WTC11 (cell line): ENCODE measurements around the gene NUP62. TPM values are rescaled to one million over a fixed set of nuclear protein-coding genes. Genes with fewer than 3 reads are reported as not detected.

Source experiments
- ATAC-seq: fragments of 200-7000 bp; cut with Tn5 transposase; 2 replicates; pipeline ENCODE4 v1.10.0; 2021; ENCODE audit warnings: mild to moderate bottlenecking, moderate library complexity
- CTCF ChIA-PET: fragments of 300-600 bp; sonication (Branson Sonifier 250); formaldehyde crosslinking; loops from one replicate; lab custom pipeline; 2021; ENCODE audit warnings: antibody characterized with exemption; lab: Charles Lee
- POLR2A ChIA-PET: fragments of 350-600 bp; sonication (Branson Sonifier 250); formaldehyde crosslinking; loops from one replicate; lab custom pipeline; 2021; ENCODE audit warnings: antibody characterized with exemption; lab: Charles Lee
- DNase-seq: peaks from one replicate; pipeline ENCODE4 v3.0.0; 2021; ENCODE audit warnings: low spot score
- H3K27ac Mint-ChIP-seq: 2 replicates; pipeline ENCODE4 v1.8.0; 2021; ENCODE audit warnings: mixed read lengths
- H3K27me3 Mint-ChIP-seq: 2 replicates; pipeline ENCODE4 v1.8.0; 2021; ENCODE audit warnings: low read depth, mild to moderate bottlenecking, moderate library complexity, mixed read lengths
- H3K36me3 Mint-ChIP-seq: 2 replicates; pipeline ENCODE4 v1.8.0; 2021; ENCODE audit warnings: mixed read lengths
- H3K4me1 Mint-ChIP-seq: 2 replicates; pipeline ENCODE4 v1.8.0; 2022; ENCODE audit warnings: mixed read lengths
- H3K4me3 Mint-ChIP-seq: 2 replicates; pipeline ENCODE4 v1.8.0; 2021; ENCODE audit warnings: mild to moderate bottlenecking, moderate library complexity, mixed read lengths
- H3K9me3 Mint-ChIP-seq: 2 replicates; pipeline ENCODE4 v1.8.0; 2021; ENCODE audit warnings: mixed read lengths
- E2F1 ChIP-seq: sonication (generic); formaldehyde crosslinking; IDR thresholded peaks from 2 replicates; pipeline ENCODE4 v1.8.0; 2022; ENCODE audit warnings: mild to moderate bottlenecking, missing genetic modification reagents
- E2F4 ChIP-seq: sonication (generic); formaldehyde crosslinking; IDR thresholded peaks from 2 replicates; pipeline ENCODE4 v1.8.1; 2022; ENCODE audit warnings: low read depth, mild to moderate bottlenecking, moderate library complexity, missing genetic modification reagents, borderline replicate concordance
- EMX1 ChIP-seq: fragments of 250-450 bp; sonication (Bioruptor Pico); IDR thresholded peaks from 2 replicates; pipeline ENCODE4 v1.8.0; 2021; ENCODE audit warnings: mild to moderate bottlenecking
- FOXK1 ChIP-seq: sonication (generic); formaldehyde crosslinking; IDR thresholded peaks from 2 replicates; pipeline ENCODE4 v1.8.0; 2022; ENCODE audit warnings: mild to moderate bottlenecking, moderate library complexity, missing genetic modification reagents
- IRF1 ChIP-seq: sonication (generic); formaldehyde crosslinking; IDR thresholded peaks from 2 replicates; pipeline ENCODE4 v1.8.0; 2023; ENCODE audit warnings: missing genetic modification reagents
- NFATC4 ChIP-seq: fragments of 250-450 bp; sonication (Bioruptor Pico); IDR thresholded peaks from 2 replicates; pipeline ENCODE4 v1.9.0; 2021; ENCODE audit warnings: mild to moderate bottlenecking
- NFYB ChIP-seq: sonication (generic); formaldehyde crosslinking; conservative IDR thresholded peaks from 2 replicates; pipeline ENCODE4 v1.8.0; 2022; ENCODE audit warnings: low read depth, missing genetic modification reagents
- PRDM15 ChIP-seq: sonication (generic); formaldehyde crosslinking; IDR thresholded peaks from 2 replicates; pipeline ENCODE4 v1.8.0; 2022; ENCODE audit warnings: missing genetic modification reagents
- SOX15 ChIP-seq: fragments of 250-450 bp; sonication (Bioruptor Pico); IDR thresholded peaks from 2 replicates; pipeline ENCODE4 v1.9.0; 2021; ENCODE audit warnings: mild to moderate bottlenecking
- USF1 ChIP-seq: sonication (generic); formaldehyde crosslinking; IDR thresholded peaks from 2 replicates; pipeline ENCODE4 v1.8.0; 2022; ENCODE audit warnings: mild to moderate bottlenecking, missing genetic modification reagents
- total RNA-seq: library from RNA; stranded (reverse); gene quantifications from 3 replicates; pipeline ENCODE4 v1.2.3, GENCODE V29; 2021
- TF ChIP-seq, protein P1 (sequence below): sonication (generic); formaldehyde crosslinking; conservative IDR thresholded peaks from 2 replicates; pipeline ENCODE4 v1.8.1; 2023; ENCODE audit warnings: mild to moderate bottlenecking, low read depth, missing genetic modification reagents, moderate library complexity
- TF ChIP-seq, protein P2 (sequence below): sonication (generic); formaldehyde crosslinking; IDR thresholded peaks from 2 replicates; pipeline ENCODE4 v1.8.1; 2023; ENCODE audit warnings: mild to moderate bottlenecking, moderate library complexity, missing genetic modification reagents
- TF ChIP-seq, protein P3 (sequence below): fragments of 250-450 bp; sonication (Bioruptor Pico); IDR thresholded peaks from 2 replicates; pipeline ENCODE4 v1.8.0; 2021; ENCODE audit warnings: mild to moderate bottlenecking
- TF ChIP-seq, protein P4 (sequence below): sonication (generic); formaldehyde crosslinking; IDR thresholded peaks from 2 replicates; pipeline ENCODE4 v1.8.1; 2023; ENCODE audit warnings: mild to moderate bottlenecking, missing genetic modification reagents, moderate library complexity

Gene NUP62
- total RNA-seq, 1 experiment from 2014 or later: 87.1 TPM

- Mint-ChIP-seq H3K36me3 (peaks cover 71% of the 10 kb centered on the region), H3K4me1 (peaks cover 16% of the 10 kb centered on the region), H3K27me3 (no peaks in the 10 kb centered on the region), H3K27ac (no peak overlapping the region), H3K4me3 (no peak overlapping the region), H3K9me3 (peaks cover 6% of the 10 kb centered on the region)
- ChIA-PET CTCF (no interaction called here), POLR2A (no interaction called here)
- TF ChIP-seq SOX15 (CRISPR knock-in tag) (no peak), PRDM15 (no peak), NFATC4 (CRISPR knock-in tag) (no peak), FOXK1 (CRISPR knock-in tag) (no peak)
- TF ChIP-seq, protein P1, sequence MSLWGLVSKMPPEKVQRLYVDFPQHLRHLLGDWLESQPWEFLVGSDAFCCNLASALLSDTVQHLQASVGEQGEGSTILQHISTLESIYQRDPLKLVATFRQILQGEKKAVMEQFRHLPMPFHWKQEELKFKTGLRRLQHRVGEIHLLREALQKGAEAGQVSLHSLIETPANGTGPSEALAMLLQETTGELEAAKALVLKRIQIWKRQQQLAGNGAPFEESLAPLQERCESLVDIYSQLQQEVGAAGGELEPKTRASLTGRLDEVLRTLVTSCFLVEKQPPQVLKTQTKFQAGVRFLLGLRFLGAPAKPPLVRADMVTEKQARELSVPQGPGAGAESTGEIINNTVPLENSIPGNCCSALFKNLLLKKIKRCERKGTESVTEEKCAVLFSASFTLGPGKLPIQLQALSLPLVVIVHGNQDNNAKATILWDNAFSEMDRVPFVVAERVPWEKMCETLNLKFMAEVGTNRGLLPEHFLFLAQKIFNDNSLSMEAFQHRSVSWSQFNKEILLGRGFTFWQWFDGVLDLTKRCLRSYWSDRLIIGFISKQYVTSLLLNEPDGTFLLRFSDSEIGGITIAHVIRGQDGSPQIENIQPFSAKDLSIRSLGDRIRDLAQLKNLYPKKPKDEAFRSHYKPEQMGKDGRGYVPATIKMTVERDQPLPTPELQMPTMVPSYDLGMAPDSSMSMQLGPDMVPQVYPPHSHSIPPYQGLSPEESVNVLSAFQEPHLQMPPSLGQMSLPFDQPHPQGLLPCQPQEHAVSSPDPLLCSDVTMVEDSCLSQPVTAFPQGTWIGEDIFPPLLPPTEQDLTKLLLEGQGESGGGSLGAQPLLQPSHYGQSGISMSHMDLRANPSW: no peak
- TF ChIP-seq, protein P2, sequence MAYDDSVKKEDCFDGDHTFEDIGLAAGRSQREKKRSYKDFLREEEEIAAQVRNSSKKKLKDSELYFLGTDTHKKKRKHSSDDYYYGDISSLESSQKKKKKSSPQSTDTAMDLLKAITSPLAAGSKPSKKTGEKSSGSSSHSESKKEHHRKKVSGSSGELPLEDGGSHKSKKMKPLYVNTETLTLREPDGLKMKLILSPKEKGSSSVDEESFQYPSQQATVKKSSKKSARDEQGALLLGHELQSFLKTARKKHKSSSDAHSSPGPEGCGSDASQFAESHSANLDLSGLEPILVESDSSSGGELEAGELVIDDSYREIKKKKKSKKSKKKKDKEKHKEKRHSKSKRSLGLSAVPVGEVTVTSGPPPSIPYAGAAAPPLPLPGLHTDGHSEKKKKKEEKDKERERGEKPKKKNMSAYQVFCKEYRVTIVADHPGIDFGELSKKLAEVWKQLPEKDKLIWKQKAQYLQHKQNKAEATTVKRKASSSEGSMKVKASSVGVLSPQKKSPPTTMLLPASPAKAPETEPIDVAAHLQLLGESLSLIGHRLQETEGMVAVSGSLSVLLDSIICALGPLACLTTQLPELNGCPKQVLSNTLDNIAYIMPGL (CRISPR knock-in tag): no peak
- TF ChIP-seq, protein P3, sequence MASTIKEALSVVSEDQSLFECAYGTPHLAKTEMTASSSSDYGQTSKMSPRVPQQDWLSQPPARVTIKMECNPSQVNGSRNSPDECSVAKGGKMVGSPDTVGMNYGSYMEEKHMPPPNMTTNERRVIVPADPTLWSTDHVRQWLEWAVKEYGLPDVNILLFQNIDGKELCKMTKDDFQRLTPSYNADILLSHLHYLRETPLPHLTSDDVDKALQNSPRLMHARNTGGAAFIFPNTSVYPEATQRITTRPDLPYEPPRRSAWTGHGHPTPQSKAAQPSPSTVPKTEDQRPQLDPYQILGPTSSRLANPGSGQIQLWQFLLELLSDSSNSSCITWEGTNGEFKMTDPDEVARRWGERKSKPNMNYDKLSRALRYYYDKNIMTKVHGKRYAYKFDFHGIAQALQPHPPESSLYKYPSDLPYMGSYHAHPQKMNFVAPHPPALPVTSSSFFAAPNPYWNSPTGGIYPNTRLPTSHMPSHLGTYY (CRISPR knock-in tag): no peak
- no peak for ATAC-seq
- no peak for DNase-seq
Measured at GRCh38 chr19:49911381-49912145, 17.7 kb downstream of the NUP62 start.

GRCh38 chr19:49910179-49910578, 19.1 kb downstream of the NUP62 start:
- ChIA-PET POLR2A (interaction anchor here (1.3 kb wide), 1 partner anchor 20 kb away, joined by 4 read pairs; no protein-coding TSS in a partner anchor), CTCF (interaction anchor here (0.5 kb wide), 1 partner anchor 78 kb away, joined by 3 read pairs; no protein-coding TSS in a partner anchor)
- ATAC-seq (no peak), DNase-seq (no peak)
- Mint-ChIP-seq H3K36me3 (peaks cover 67% of the 10 kb centered on the region), H3K27me3 (no peaks in the 10 kb centered on the region), H3K4me3 (no peak overlapping the region), H3K27ac (peak overlapping the region; percentile 65; the same call in 1 of the 2 replicates), H3K9me3 (peaks cover 1% of the 10 kb centered on the region), H3K4me1 (peaks cover 20% of the 10 kb centered on the region)
- TF ChIP-seq, protein P4, sequence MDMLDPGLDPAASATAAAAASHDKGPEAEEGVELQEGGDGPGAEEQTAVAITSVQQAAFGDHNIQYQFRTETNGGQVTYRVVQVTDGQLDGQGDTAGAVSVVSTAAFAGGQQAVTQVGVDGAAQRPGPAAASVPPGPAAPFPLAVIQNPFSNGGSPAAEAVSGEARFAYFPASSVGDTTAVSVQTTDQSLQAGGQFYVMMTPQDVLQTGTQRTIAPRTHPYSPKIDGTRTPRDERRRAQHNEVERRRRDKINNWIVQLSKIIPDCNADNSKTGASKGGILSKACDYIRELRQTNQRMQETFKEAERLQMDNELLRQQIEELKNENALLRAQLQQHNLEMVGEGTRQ: no peak
- TF ChIP-seq USF1 (CRISPR knock-in tag) (no peak), NFYB (CRISPR knock-in tag) (no peak), E2F1 (CRISPR knock-in tag) (no peak), SOX15 (CRISPR knock-in tag) (no peak), E2F4 (CRISPR knock-in tag) (no peak), EMX1 (CRISPR knock-in tag) (no peak), IRF1 (CRISPR knock-in tag) (no peak)
- TF ChIP-seq, protein P3 (CRISPR knock-in tag): no peak
